ENCODE data around the gene CCDC198. TPM values are rescaled to one million over a fixed set of nuclear protein-coding genes. Genes with fewer than 3 reads are reported as not detected.

The CCDC198 gene
- total RNA-seq, 1 donor from 2014 or later: 5.8 TPM

- no peaks in the 10 kb centered on the region for H3K36me3 Mint-ChIP-seq (ENCODE audit: low read depth, unreplicated experiment)
- Histone ChIP-seq H3K9ac (ENCODE audit: low read length) (no peak overlapping the region), H3K4me3 (ENCODE audit: insufficient read depth, low read depth, low read length) (no peak overlapping the region), H3K4me1 (ENCODE audit: insufficient read depth, low read length) (peaks cover 2% of the 10 kb centered on the region), H4K20me1 (ENCODE audit: insufficient read depth, low read length) (no peaks in the 10 kb centered on the region), H3K9me3 (ENCODE audit: insufficient read depth, low read depth, low read length) (no peaks in the 10 kb centered on the region), H3K79me2 (ENCODE audit: insufficient read depth, low read length) (no peaks in the 10 kb centered on the region), H3K27ac (ENCODE audit: low read depth, low read length) (no peak overlapping the region), H3K27me3 (ENCODE audit: insufficient read depth, low read length) (no peaks in the 10 kb centered on the region), H3K4me2 (ENCODE audit: low read length) (no peak overlapping the region), H2AFZ (ENCODE audit: low read depth, low read length) (no peak overlapping the region), H3K36me3 (ENCODE audit: insufficient read depth, low read length) (no peaks in the 10 kb centered on the region)
- no peak overlapping the region for H3K27ac Mint-ChIP-seq (ENCODE audit: unreplicated experiment)
- TF ChIP-seq EZH2 (IDR thresholded peaks at IDR 0.05; ENCODE audit: insufficient read depth, low read length): no peak
- TF ChIP-seq CTCF (IDR thresholded peaks at IDR 0.05; ENCODE audit: insufficient read depth, low read depth, low read length): no peak
- no peaks in the 10 kb centered on the region for H3K27me3 Mint-ChIP-seq (ENCODE audit: low read depth, unreplicated experiment)
- H3K9me3 Mint-ChIP-seq (ENCODE audit: unreplicated experiment): no peaks in the 10 kb centered on the region
- no peak overlapping the region for H3K4me3 Mint-ChIP-seq (ENCODE audit: unreplicated experiment)
- FAIRE-seq (no peak), DNase-seq (ENCODE audit: low read depth) (no peak)
- H3K4me1 Mint-ChIP-seq (ENCODE audit: low read depth, unreplicated experiment): no peaks in the 10 kb centered on the region
These were observed 5.0 kb upstream of the CCDC198 start for GRCh38 chr14:57498659-57499058.

- H3K27me3 Mint-ChIP-seq (ENCODE audit: low read depth, unreplicated experiment): no peaks in the 10 kb centered on the region
- H3K27ac ChIP-seq (ENCODE audit: low read depth, low read length): no peak overlapping the region
- peaks cover 7% of the 10 kb centered on the region for H3K4me1 ChIP-seq (ENCODE audit: insufficient read depth, low read length)
- no peaks in the 10 kb centered on the region for H3K36me3 ChIP-seq (ENCODE audit: insufficient read depth, low read length)
- no peak overlapping the region for H2AFZ ChIP-seq (ENCODE audit: low read depth, low read length)
- no peak overlapping the region for H3K4me3 Mint-ChIP-seq (ENCODE audit: unreplicated experiment)
- no peak overlapping the region for H3K4me3 ChIP-seq (ENCODE audit: insufficient read depth, low read depth, low read length)
- no peaks in the 10 kb centered on the region for H3K36me3 Mint-ChIP-seq (ENCODE audit: low read depth, unreplicated experiment)
- DNase-seq (ENCODE audit: low read depth) (no peak), FAIRE-seq (no peak)
- no peaks in the 10 kb centered on the region for H4K20me1 ChIP-seq (ENCODE audit: insufficient read depth, low read length)
- no peak for TF ChIP-seq CTCF (IDR thresholded peaks at IDR 0.05; ENCODE audit: insufficient read depth, low read depth, low read length)
- no peak for TF ChIP-seq EZH2 (IDR thresholded peaks at IDR 0.05; ENCODE audit: insufficient read depth, low read length)
- H3K9me3 Mint-ChIP-seq (ENCODE audit: unreplicated experiment): no peaks in the 10 kb centered on the region
- H3K9ac ChIP-seq (ENCODE audit: low read length): no peak overlapping the region
- peaks cover 3% of the 10 kb centered on the region for H3K4me1 Mint-ChIP-seq (ENCODE audit: low read depth, unreplicated experiment)
- no peaks in the 10 kb centered on the region for H3K79me2 ChIP-seq (ENCODE audit: insufficient read depth, low read length)
- H3K9me3 ChIP-seq (ENCODE audit: insufficient read depth, low read depth, low read length): no peaks in the 10 kb centered on the region
- H3K4me2 ChIP-seq (ENCODE audit: low read length): no peak overlapping the region
- H3K27ac Mint-ChIP-seq (ENCODE audit: unreplicated experiment): no peak overlapping the region
- no peaks in the 10 kb centered on the region for H3K27me3 ChIP-seq (ENCODE audit: insufficient read depth, low read length)
These were observed 4.4 kb upstream of the CCDC198 start for GRCh38 chr14:57498035-57498434.

- no peak for DNase-seq (ENCODE audit: low read depth)
- Histone ChIP-seq H3K9me3 (ENCODE audit: insufficient read depth, low read depth, low read length) (no peaks in the 10 kb centered on the region), H3K79me2 (ENCODE audit: insufficient read depth, low read length) (no peaks in the 10 kb centered on the region), H3K9ac (ENCODE audit: low read length) (no peak overlapping the region), H3K4me1 (ENCODE audit: insufficient read depth, low read length) (peaks cover 7% of the 10 kb centered on the region), H4K20me1 (ENCODE audit: insufficient read depth, low read length) (no peaks in the 10 kb centered on the region), H3K36me3 (ENCODE audit: insufficient read depth, low read length) (no peaks in the 10 kb centered on the region), H3K27ac (ENCODE audit: low read depth, low read length) (no peak overlapping the region), H3K4me3 (ENCODE audit: insufficient read depth, low read depth, low read length) (no peak overlapping the region), H3K27me3 (ENCODE audit: insufficient read depth, low read length) (no peaks in the 10 kb centered on the region), H3K4me2 (ENCODE audit: low read length) (no peak overlapping the region), H2AFZ (ENCODE audit: low read depth, low read length) (no peak overlapping the region)
- H3K27me3 Mint-ChIP-seq (ENCODE audit: low read depth, unreplicated experiment): no peaks in the 10 kb centered on the region
- no peak overlapping the region for H3K4me3 Mint-ChIP-seq (ENCODE audit: unreplicated experiment)
- H3K9me3 Mint-ChIP-seq (ENCODE audit: unreplicated experiment): no peaks in the 10 kb centered on the region
- no peak overlapping the region for H3K27ac Mint-ChIP-seq (ENCODE audit: unreplicated experiment)
- no peak for FAIRE-seq
- H3K4me1 Mint-ChIP-seq (ENCODE audit: low read depth, unreplicated experiment): peaks cover 14% of the 10 kb centered on the region
- H3K36me3 Mint-ChIP-seq (ENCODE audit: low read depth, unreplicated experiment): no peaks in the 10 kb centered on the region
- TF ChIP-seq CTCF (IDR thresholded peaks at IDR 0.05; ENCODE audit: insufficient read depth, low read depth, low read length) (no peak), EZH2 (IDR thresholded peaks at IDR 0.05; ENCODE audit: insufficient read depth, low read length) (no peak)
These were observed 1.8 kb upstream of the CCDC198 start for GRCh38 chr14:57495416-57495815.

All from astrocyte (in vitro differentiated cells and primary cell).